ENCODE measurements around the gene C17orf67. TPM values are rescaled to one million over a fixed set of nuclear protein-coding genes. Genes with fewer than 3 reads are reported as not detected.

Gene C17orf67
- 0.64 and 1.0 TPM in 2 replicates for total RNA-seq

GRCh38 chr17:56833809-56834379 is at the start of gene C17orf67, which contains the start of gene DGKE:
Gene C17orf67 (minus strand): TSS chr17:56833920. CDS start chr17:56815810, 18,110 bp downstream.
Gene DGKE (plus strand): TSS chr17:56834151. CDS start chr17:56834796, 645 bp downstream.

Other genes with a start within 250 kb of the C17orf67 start
- under 0.01 and 0.28 TPM in 2 replicates for gene NOG, start 240.2 kb downstream of the C17orf67 start, total RNA-seq
- 5.6 and 6.8 TPM in 2 replicates for gene DGKE, start 231 bp upstream of the C17orf67 start, total RNA-seq
- 57.4 and 73.4 TPM in 2 replicates for gene TRIM25, start 80.1 kb upstream of the C17orf67 start, total RNA-seq
- gene COIL, start 127.1 kb upstream of the C17orf67 start, total RNA-seq, result 16.5 and 17.8 TPM in 2 replicates
- 54.3 and 186 TPM in 2 replicates for gene SCPEP1, start 144.2 kb upstream of the C17orf67 start, total RNA-seq

Measured in nasal cavity respiratory epithelium epithelial cell of viscerocranial mucosa (primary cell).